Activated gamma-delta T cell (primary cell): Measurements from ENCODE around the gene SMIM11.
"Not testable (repeated sequence)": the region's sequence is repeated elsewhere in the genome, so short reads cannot be mapped to it uniquely, and the experiment has no call there.

ENCODE experiments used
- DNase-seq: peaks from one replicate; lab custom pipeline; 2025; lab: John Stamatoyannopoulos, UW

Gene SMIM11

GRCh38 chr21:34354836-34355235 is 20.5 kb upstream of the SMIM11 start:
- DNase-seq: no peak

- no peak for DNase-seq
These were observed 19.7 kb upstream of the SMIM11 start for GRCh38 chr21:34355570-34355969.

- DNase-seq: no peak
These were observed 17.4 kb upstream of the SMIM11 start for GRCh38 chr21:34357889-34358288.

GRCh38 chr21:34358866-34359265 is 16.4 kb upstream of the SMIM11 start:
- DNase-seq: no peak

GRCh38 chr21:34360488-34361241 is 14.6 kb upstream of the SMIM11 start:
- no peak for DNase-seq

GRCh38 chr21:34362136-34362444 is 13.2 kb upstream of the SMIM11 start:
- DNase-seq: no peak

GRCh38 chr21:34362670-34363069 is 12.6 kb upstream of the SMIM11 start:
- no peak for DNase-seq

GRCh38 chr21:34363733-34364132 is 11.6 kb upstream of the SMIM11 start, which contains the start of gene KCNE2:
Gene KCNE2 (plus strand): TSS chr21:34364006. CDS start chr21:34370479, 6,473 bp downstream.
- DNase-seq: no peak

- no peak for DNase-seq
These were observed 10.4 kb upstream of the SMIM11 start for GRCh38 chr21:34364921-34365320.

- DNase-seq: no peak
These were observed 9.5 kb upstream of the SMIM11 start for GRCh38 chr21:34365809-34366208.

GRCh38 chr21:34367320-34367935 is 7.9 kb upstream of the SMIM11 start:
- no peak for DNase-seq

- no peak for DNase-seq
These were observed 5.6 kb upstream of the SMIM11 start for GRCh38 chr21:34369741-34370140.

- no peak for DNase-seq
These were observed 3.0 kb upstream of the SMIM11 start for GRCh38 chr21:34372321-34372720.

- DNase-seq: not testable (repeated sequence)
These were observed 845 bp upstream of the SMIM11 start for GRCh38 chr21:34374462-34374861.

- not testable (repeated sequence) for DNase-seq
These were observed 289 bp downstream of the SMIM11 start for GRCh38 chr21:34375619-34375972.

GRCh38 chr21:34383138-34383537 is 7.8 kb downstream of the SMIM11 start:
- not testable (repeated sequence) for DNase-seq

GRCh38 chr21:34383724-34384415 is 8.6 kb downstream of the SMIM11 start:
- not testable (repeated sequence) for DNase-seq

- DNase-seq: not testable (repeated sequence)
These were observed 25.2 kb downstream of the SMIM11 start for GRCh38 chr21:34400522-34400921.

GRCh38 chr21:34404742-34405141 is 29.4 kb downstream of the SMIM11 start:
- DNase-seq: not testable (repeated sequence)

- DNase-seq: not testable (repeated sequence)
These were observed 30.4 kb downstream of the SMIM11 start for GRCh38 chr21:34405686-34406085.

GRCh38 chr21:34406102-34406501 is 30.8 kb downstream of the SMIM11 start:
- not testable (repeated sequence) for DNase-seq

- DNase-seq: not testable (repeated sequence)
These were observed 31.4 kb downstream of the SMIM11 start for GRCh38 chr21:34406676-34407075.

- not testable (repeated sequence) for DNase-seq
These were observed 32.0 kb downstream of the SMIM11 start for GRCh38 chr21:34407294-34407693.
